Subcutaneous abdominal adipose tissue (tissue), 5 donors: ENCODE data around the gene SORBS2.
A peak's percentile ranks its signal among the peaks of the same experiment; 100 is the strongest.

Experiments
- H3K27ac ChIP-seq: one replicate; pipeline ENCODE4 v1.7.0; 2013; ENCODE audit warnings: low read depth, mild to moderate bottlenecking, inconsistent platforms, low read length, moderate library complexity
- H3K27me3 ChIP-seq, 5 donors: one replicate each; pipeline ENCODE4 v1.7.0; 2013; ENCODE audit warnings: low read length in 5 of 5, inconsistent platforms in 1 of 5; ENCODE audit not compliant: control insufficient read depth in 5 of 5, insufficient read depth in 4 of 5
- H3K36me3 ChIP-seq, 5 donors: one replicate each; pipeline ENCODE4 v1.7.0; 2013; ENCODE audit warnings: low read length in 5 of 5; ENCODE audit not compliant: control insufficient read depth in 5 of 5, insufficient read depth in 5 of 5
- H3K4me1 ChIP-seq, 5 donors: one replicate each; pipeline ENCODE4 v1.7.0; 2013; ENCODE audit warnings: low read length in 5 of 5, mild to moderate bottlenecking in 3 of 5, moderate library complexity in 1 of 5; ENCODE audit not compliant: control insufficient read depth in 5 of 5, insufficient read depth in 5 of 5
- H3K4me3 ChIP-seq, 5 donors: one replicate each; pipeline ENCODE4 v1.7.0; 2013; ENCODE audit warnings: low read length in 5 of 5, low read depth in 1 of 5
- H3K9ac ChIP-seq, 5 donors: one replicate each; pipeline ENCODE4 v1.7.0; 2013; ENCODE audit warnings: low read length in 5 of 5, mild to moderate bottlenecking in 4 of 5, moderate library complexity in 3 of 5
- H3K9me3 ChIP-seq, 5 donors: one replicate each; pipeline ENCODE4 v1.7.0; 2013; ENCODE audit warnings: low read length in 5 of 5; ENCODE audit not compliant: control insufficient read depth in 5 of 5
- donor health status: healthy.
- donor health status: healthy.
- donor health status: healthy.
- donor health status: healthy.
- donor health status: healthy.

SORBS2 gene

GRCh38 chr4:185841451-185841850 lies 29.5 kb upstream of the SORBS2 start:
- no peak overlapping the region for H3K27ac ChIP-seq
- H3K27me3 ChIP-seq, result no peaks in the 10 kb centered on the region
- no peak overlapping the region for H3K4me3 ChIP-seq
- H3K4me1 ChIP-seq, result peaks cover 12 to 30% (median 22%) of the 10 kb centered on the region in 5 donors
- H3K9ac ChIP-seq, result no peak overlapping the region
- no peaks in the 10 kb centered on the region for H3K36me3 ChIP-seq
- peaks cover 0 to 8% (median 0%) of the 10 kb centered on the region in 5 donors for H3K9me3 ChIP-seq

GRCh38 chr4:185840953-185841352 lies 29.0 kb upstream of the SORBS2 start:
- Histone ChIP-seq H3K27ac (no peak overlapping the region), H3K36me3 (no peaks in the 10 kb centered on the region), H3K9me3 (peaks cover 0 to 5% (median 0%) of the 10 kb centered on the region in 5 donors), H3K4me3 (no peak overlapping the region), H3K4me1 (peaks cover 12 to 30% (median 22%) of the 10 kb centered on the region in 5 donors), H3K27me3 (no peaks in the 10 kb centered on the region), H3K9ac (no peak overlapping the region)

- Histone ChIP-seq H3K36me3 (no peaks in the 10 kb centered on the region), H3K9me3 (no peaks in the 10 kb centered on the region), H3K4me3 (no peak overlapping the region), H3K27me3 (no peaks in the 10 kb centered on the region), H3K9ac (no peak overlapping the region), H3K27ac (peak overlapping the region; percentile 66), H3K4me1 (peaks cover 12 to 30% (median 22%) of the 10 kb centered on the region in 5 donors)
These were observed 28.2 kb upstream of the SORBS2 start for GRCh38 chr4:185840201-185840600.

GRCh38 chr4:185839770-185840169 lies 27.8 kb upstream of the SORBS2 start:
- H3K9ac ChIP-seq, result peak overlapping the region in 2 of 5 donors; percentile 6 to 10

GRCh38 chr4:185839194-185839712 lies 27.3 kb upstream of the SORBS2 start:
- Histone ChIP-seq H3K4me1 (peaks cover 12 to 30% (median 22%) of the 10 kb centered on the region in 5 donors), H3K36me3 (no peaks in the 10 kb centered on the region), H3K9me3 (no peaks in the 10 kb centered on the region), H3K27ac (peak overlapping the region; percentile 66), H3K27me3 (no peaks in the 10 kb centered on the region), H3K4me3 (peak overlapping the region in 3 of 5 donors; percentile 22 to 43 (median 22)), H3K9ac (peak overlapping the region in 2 of 5 donors; percentile 6 to 10)

More at GRCh38 chr4:185839770-185840169, 27.8 kb upstream of the SORBS2 start:
- Histone ChIP-seq H3K27ac (peak overlapping the region; percentile 66), H3K9me3 (no peaks in the 10 kb centered on the region), H3K36me3 (no peaks in the 10 kb centered on the region), H3K27me3 (no peaks in the 10 kb centered on the region), H3K4me3 (peak overlapping the region in 2 of 5 donors; percentile 22 to 43), H3K4me1 (peaks cover 12 to 30% (median 22%) of the 10 kb centered on the region in 5 donors)

GRCh38 chr4:185838514-185839193 lies 26.7 kb upstream of the SORBS2 start:
- H3K9ac ChIP-seq, result no peak overlapping the region
- peak overlapping the region in 3 of 5 donors; percentile 6 to 43 (median 22) for H3K4me3 ChIP-seq
- H3K4me1 ChIP-seq, result peaks cover 12 to 30% (median 22%) of the 10 kb centered on the region in 5 donors
- no peaks in the 10 kb centered on the region for H3K36me3 ChIP-seq
- H3K27ac ChIP-seq, result peak overlapping the region; percentile 66
- H3K27me3 ChIP-seq, result no peaks in the 10 kb centered on the region
- no peaks in the 10 kb centered on the region for H3K9me3 ChIP-seq

GRCh38 chr4:185838104-185838452 lies 26.1 kb upstream of the SORBS2 start:
- Histone ChIP-seq H3K27me3 (no peaks in the 10 kb centered on the region), H3K9me3 (no peaks in the 10 kb centered on the region), H3K4me1 (peaks cover 12 to 30% (median 22%) of the 10 kb centered on the region in 5 donors), H3K4me3 (no peak overlapping the region), H3K27ac (no peak overlapping the region), H3K9ac (no peak overlapping the region), H3K36me3 (no peaks in the 10 kb centered on the region)

GRCh38 chr4:185837415-185838103 lies 25.6 kb upstream of the SORBS2 start:
- Histone ChIP-seq H3K27ac (no peak overlapping the region), H3K36me3 (no peaks in the 10 kb centered on the region)

GRCh38 chr4:185836241-185837084 lies 24.5 kb upstream of the SORBS2 start:
- H3K4me1 ChIP-seq, result peaks cover 12 to 30% (median 22%) of the 10 kb centered on the region in 5 donors
- no peaks in the 10 kb centered on the region for H3K9me3 ChIP-seq
- no peaks in the 10 kb centered on the region for H3K27me3 ChIP-seq
- H3K9ac ChIP-seq, result no peak overlapping the region
- no peaks in the 10 kb centered on the region for H3K36me3 ChIP-seq
- no peak overlapping the region for H3K27ac ChIP-seq
- no peak overlapping the region for H3K4me3 ChIP-seq

More at GRCh38 chr4:185837415-185838103, 25.6 kb upstream of the SORBS2 start:
- Histone ChIP-seq H3K4me3 (no peak overlapping the region), H3K9me3 (no peaks in the 10 kb centered on the region), H3K9ac (no peak overlapping the region), H3K4me1 (peaks cover 12 to 30% (median 22%) of the 10 kb centered on the region in 5 donors), H3K27me3 (no peaks in the 10 kb centered on the region)
